Calu3 (cell line): ENCODE results near the gene GRAP2. TPM values are rescaled to one million over a fixed set of nuclear protein-coding genes. Genes with fewer than 3 reads are reported as not detected.

Experiments
- BruUV-seq: library from RNA; stranded (reverse); fragments of 400-500 nt; replicated peaks from 2 replicates; lab custom pipeline; 2021; lab: Mats Ljungman, UMichigan
- CTCF ChIA-PET: fragments of 300-600 bp; sonication (Branson Sonifier 250); formaldehyde crosslinking; loops from one replicate; lab custom pipeline; 2022; ENCODE audit warnings: antibody characterized with exemption; lab: Charles Lee
- DNase-seq: peaks from one replicate; pipeline ENCODE4 v3.0.0; 2022
- H3K27ac Mint-ChIP-seq: one replicate; pipeline ENCODE4 v1.8.0; 2022; ENCODE audit warnings: mixed read lengths; ENCODE audit not compliant: unreplicated experiment
- H3K27me3 Mint-ChIP-seq: one replicate; pipeline ENCODE4 v1.8.0; 2022; ENCODE audit warnings: mixed read lengths; ENCODE audit not compliant: unreplicated experiment
- H3K36me3 Mint-ChIP-seq: one replicate; pipeline ENCODE4 v1.8.0; 2022; ENCODE audit warnings: mild to moderate bottlenecking, moderate library complexity, mixed read lengths; ENCODE audit not compliant: insufficient read depth, unreplicated experiment
- H3K4me1 Mint-ChIP-seq: one replicate; pipeline ENCODE4 v1.8.0; 2022; ENCODE audit warnings: mild to moderate bottlenecking, low read depth, mixed read lengths; ENCODE audit not compliant: unreplicated experiment
- H3K4me3 Mint-ChIP-seq: one replicate; pipeline ENCODE4 v1.8.0; 2022; ENCODE audit warnings: mild to moderate bottlenecking, low read depth, moderate library complexity, mixed read lengths; ENCODE audit not compliant: unreplicated experiment
- H3K9me3 Mint-ChIP-seq: one replicate; pipeline ENCODE4 v1.8.0; 2022; ENCODE audit warnings: low read depth, mixed read lengths; ENCODE audit not compliant: unreplicated experiment
- intact Hi-C: fragments of 100-400 bp; cut with micrococcal nuclease; formaldehyde crosslinking; loops from one replicate; pipeline ENCODE4 v1.10.0; 2022; ENCODE audit not compliant: unreplicated experiment
- total RNA-seq: library from RNA; stranded (reverse); gene quantifications from 2 replicates; pipeline ENCODE4 v1.2.3, GENCODE V29; 2022
- TF ChIP-seq, protein P1 (sequence below): fragments of 200-600 bp; IDR thresholded peaks from one replicate; pipeline ENCODE4 v1.8.0; 2022; ENCODE audit warnings: antibody characterized with exemption; ENCODE audit not compliant: unreplicated experiment

Gene GRAP2
- total RNA-seq, 1 experiment from 2014 or later: not detected

DNA sequence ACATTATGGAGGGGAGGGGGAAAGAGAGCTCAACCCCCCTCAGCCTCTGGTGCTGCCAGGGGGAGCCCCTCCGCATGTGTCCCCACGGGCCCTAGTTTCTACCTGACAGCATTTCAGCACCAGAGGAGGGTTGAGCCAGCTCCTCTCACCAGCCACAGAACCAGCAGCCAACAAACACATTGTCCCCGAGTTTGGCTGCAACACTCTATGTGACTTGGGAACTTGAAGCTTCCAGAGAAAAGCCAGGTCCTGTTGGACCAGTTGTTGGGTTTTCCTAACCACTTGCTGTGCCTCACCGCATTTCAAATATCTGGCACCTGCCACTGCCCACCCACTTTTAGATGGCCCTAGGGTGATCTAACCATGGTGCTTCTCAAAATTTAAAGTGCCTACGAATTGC is 72.8 kb downstream of the GRAP2 start:
- H3K27me3 Mint-ChIP-seq: peaks cover 89% of the 10 kb centered on the region
- DNase-seq: no peak
- CTCF ChIA-PET: no interaction called here
- no peaks in the 10 kb centered on the region for H3K9me3 Mint-ChIP-seq
- intact Hi-C loops: no loop called here
- H3K4me3 Mint-ChIP-seq: no peak overlapping the region
- no peak overlapping the region for H3K27ac Mint-ChIP-seq
- H3K36me3 Mint-ChIP-seq: no peaks in the 10 kb centered on the region
- BruUV-seq: no TSS peak
- TF ChIP-seq, protein P1, sequence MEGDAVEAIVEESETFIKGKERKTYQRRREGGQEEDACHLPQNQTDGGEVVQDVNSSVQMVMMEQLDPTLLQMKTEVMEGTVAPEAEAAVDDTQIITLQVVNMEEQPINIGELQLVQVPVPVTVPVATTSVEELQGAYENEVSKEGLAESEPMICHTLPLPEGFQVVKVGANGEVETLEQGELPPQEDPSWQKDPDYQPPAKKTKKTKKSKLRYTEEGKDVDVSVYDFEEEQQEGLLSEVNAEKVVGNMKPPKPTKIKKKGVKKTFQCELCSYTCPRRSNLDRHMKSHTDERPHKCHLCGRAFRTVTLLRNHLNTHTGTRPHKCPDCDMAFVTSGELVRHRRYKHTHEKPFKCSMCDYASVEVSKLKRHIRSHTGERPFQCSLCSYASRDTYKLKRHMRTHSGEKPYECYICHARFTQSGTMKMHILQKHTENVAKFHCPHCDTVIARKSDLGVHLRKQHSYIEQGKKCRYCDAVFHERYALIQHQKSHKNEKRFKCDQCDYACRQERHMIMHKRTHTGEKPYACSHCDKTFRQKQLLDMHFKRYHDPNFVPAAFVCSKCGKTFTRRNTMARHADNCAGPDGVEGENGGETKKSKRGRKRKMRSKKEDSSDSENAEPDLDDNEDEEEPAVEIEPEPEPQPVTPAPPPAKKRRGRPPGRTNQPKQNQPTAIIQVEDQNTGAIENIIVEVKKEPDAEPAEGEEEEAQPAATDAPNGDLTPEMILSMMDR: no peak
- H3K4me1 Mint-ChIP-seq: no peaks in the 10 kb centered on the region

DNA sequence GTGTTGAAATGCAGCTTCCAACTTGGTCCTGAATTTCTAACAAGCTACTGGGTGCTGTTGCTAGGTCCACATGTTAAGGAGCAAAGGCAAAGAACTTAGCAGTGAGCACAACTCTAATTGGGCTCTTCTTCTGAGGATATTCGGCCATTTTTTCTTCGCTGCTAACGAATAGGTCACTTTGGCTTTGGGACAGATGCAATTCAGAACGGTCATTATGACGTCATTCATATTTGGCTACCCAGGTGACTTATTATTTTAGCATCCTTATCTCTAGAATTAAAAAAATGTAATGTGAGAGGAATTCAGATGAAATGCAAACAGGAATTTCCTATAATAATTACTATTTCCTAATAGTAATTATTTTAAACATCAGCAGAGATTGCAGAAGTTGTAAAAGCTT is 73.2 kb downstream of the GRAP2 start:
- Mint-ChIP-seq H3K4me3 (no peak overlapping the region), H3K4me1 (no peaks in the 10 kb centered on the region), H3K36me3 (no peaks in the 10 kb centered on the region), H3K27me3 (peaks cover 89% of the 10 kb centered on the region), H3K27ac (no peak overlapping the region), H3K9me3 (no peaks in the 10 kb centered on the region)
- no peak for DNase-seq
- intact Hi-C loops: no loop called here
- CTCF ChIA-PET: no interaction called here
- TF ChIP-seq, protein P1: no peak
- BruUV-seq: no TSS peak

DNA sequence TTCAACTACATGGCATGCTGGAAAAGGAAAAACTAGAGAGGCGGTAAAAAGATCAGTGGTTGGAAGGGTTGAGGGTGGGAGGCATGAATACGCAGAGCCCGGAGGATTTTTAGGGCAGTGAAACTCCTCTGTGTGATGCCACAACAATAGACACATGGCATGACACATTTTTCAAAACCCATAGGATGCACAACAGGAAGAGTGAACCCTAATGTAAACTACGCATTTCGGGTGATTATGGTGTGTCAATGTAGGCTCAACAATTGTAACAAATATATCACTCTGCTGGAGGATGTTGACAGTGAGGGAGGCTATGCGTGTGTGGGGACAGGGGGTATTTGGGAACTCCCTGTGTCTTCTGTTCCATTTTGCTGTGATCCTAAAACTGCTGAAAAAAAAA is 78.2 kb downstream of the GRAP2 start:
- no peaks in the 10 kb centered on the region for H3K9me3 Mint-ChIP-seq
- DNase-seq: no peak
- BruUV-seq: no TSS peak
- H3K4me3 Mint-ChIP-seq: no peak overlapping the region
- CTCF ChIA-PET: no interaction called here
- no peaks in the 10 kb centered on the region for H3K36me3 Mint-ChIP-seq
- intact Hi-C loops: no loop called here
- H3K27ac Mint-ChIP-seq: no peak overlapping the region
- TF ChIP-seq, protein P1: no peak
- H3K4me1 Mint-ChIP-seq: no peaks in the 10 kb centered on the region
- H3K27me3 Mint-ChIP-seq: peaks cover 79% of the 10 kb centered on the region

DNA sequence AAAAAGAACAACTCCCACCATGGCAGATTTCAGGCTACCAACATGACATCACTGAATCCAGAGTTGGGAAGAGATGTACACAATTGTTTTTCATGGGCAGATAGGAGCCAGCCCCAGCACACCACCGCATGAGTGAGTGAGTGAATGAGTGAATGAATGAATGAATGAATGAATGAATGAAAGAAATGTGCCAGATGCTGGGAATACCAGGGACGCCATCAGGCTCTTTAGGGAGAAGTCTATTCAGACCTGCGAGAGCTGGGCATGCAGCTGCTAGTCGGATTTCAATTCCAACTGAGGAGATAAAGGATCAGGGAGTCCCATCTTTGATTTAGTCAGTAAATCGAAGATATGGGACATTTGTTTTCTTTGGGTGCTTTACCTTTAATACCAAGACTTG is 78.6 kb downstream of the GRAP2 start:
- TF ChIP-seq, protein P1: no peak
- CTCF ChIA-PET: no interaction called here
- H3K4me3 Mint-ChIP-seq: no peak overlapping the region
- intact Hi-C loops: no loop called here
- H3K27me3 Mint-ChIP-seq: peaks cover 79% of the 10 kb centered on the region
- H3K4me1 Mint-ChIP-seq: no peaks in the 10 kb centered on the region
- H3K27ac Mint-ChIP-seq: no peak overlapping the region
- no peaks in the 10 kb centered on the region for H3K36me3 Mint-ChIP-seq
- no TSS peak for BruUV-seq
- H3K9me3 Mint-ChIP-seq: no peaks in the 10 kb centered on the region
- DNase-seq: no peak
